ENCODE results near the gene PTPRN2.

DNA sequence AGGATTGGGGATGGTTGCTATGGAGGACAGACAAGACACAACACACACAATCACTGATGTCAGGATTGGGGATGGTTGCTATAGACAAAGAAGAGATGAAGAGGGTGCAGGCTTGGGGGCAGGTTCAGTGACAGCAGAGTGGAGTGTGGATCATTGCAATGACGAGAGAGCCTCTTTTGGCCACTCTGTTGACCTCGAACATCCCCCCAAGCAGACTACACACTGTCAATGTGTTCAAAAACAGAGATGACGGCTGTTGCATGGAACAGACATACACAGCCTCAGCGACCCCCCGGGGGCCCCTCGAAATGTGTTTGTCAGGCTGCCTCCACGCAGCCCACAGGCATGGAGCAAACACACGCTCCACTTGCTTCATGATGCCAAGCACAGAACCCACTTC lies 133.0 kb downstream of the PTPRN2 start:
- TF ChIP-seq CTCF (conservative IDR thresholded peaks at IDR 0.05): no peak
- no peak for TF ChIP-seq EZH2 (IDR thresholded peaks at IDR 0.05; ENCODE audit: low read depth)

Data from PC-9 (cell line).